ENCODE data around the gene MRPS34. TPM values are rescaled to one million over a fixed set of nuclear protein-coding genes. Genes with fewer than 3 reads are reported as not detected.
A peak's percentile ranks its signal among the peaks of the same experiment; 100 is the strongest.
"Not testable (repeated sequence)": the region's sequence is repeated elsewhere in the genome, so short reads cannot be mapped to it uniquely, and the experiment has no call there.

The MRPS34 gene
- polyA plus RNA-seq, 3 donors from 2014 or later: 111 to 139 (median 139) TPM

DNA sequence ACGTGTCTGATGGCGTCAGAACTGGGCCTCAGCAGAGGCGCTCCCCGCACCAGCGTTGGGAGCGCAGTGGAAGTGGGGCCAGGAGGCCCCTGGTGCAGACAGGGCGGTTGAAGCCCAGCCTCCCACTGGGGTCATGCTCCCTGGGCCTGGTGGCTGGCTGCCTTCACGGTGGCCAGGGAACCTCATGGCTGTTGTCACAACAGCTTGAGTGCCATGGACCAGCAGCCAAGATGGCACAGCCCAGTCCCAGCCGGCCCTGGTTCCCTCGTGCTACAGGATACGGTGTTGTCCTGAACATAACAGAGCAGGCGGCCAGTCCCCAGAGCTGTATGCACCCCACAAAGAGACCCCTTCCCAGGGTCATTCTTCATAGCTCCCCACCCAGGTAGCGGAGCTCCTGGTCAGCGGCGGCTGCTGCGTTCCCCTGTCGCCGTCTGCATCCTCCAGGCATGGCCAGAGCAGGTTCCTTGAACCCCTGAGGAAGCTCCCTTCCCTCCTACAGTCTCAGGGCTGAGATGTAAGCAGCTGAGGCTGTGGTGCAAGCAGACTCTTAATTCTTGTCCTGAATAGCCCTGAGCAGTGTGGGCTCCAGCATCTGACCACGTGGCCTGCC is 31.3 kb downstream of the MRPS34 start:
- Mint-ChIP-seq H3K4me3 (no peak overlapping the region), H3K9me3 (no peaks in the 10 kb centered on the region), H3K36me3 (peaks cover 4 to 8% (median 7%) of the 10 kb centered on the region in 3 donors), H3K27me3 (ENCODE audit: low read depth in 3 of 3) (peaks cover 0 to 4% (median 2%) of the 10 kb centered on the region in 3 donors), H3K4me1 (no peaks in the 10 kb centered on the region), H3K27ac (no peak overlapping the region)
- DNase-seq: no peak

DNA sequence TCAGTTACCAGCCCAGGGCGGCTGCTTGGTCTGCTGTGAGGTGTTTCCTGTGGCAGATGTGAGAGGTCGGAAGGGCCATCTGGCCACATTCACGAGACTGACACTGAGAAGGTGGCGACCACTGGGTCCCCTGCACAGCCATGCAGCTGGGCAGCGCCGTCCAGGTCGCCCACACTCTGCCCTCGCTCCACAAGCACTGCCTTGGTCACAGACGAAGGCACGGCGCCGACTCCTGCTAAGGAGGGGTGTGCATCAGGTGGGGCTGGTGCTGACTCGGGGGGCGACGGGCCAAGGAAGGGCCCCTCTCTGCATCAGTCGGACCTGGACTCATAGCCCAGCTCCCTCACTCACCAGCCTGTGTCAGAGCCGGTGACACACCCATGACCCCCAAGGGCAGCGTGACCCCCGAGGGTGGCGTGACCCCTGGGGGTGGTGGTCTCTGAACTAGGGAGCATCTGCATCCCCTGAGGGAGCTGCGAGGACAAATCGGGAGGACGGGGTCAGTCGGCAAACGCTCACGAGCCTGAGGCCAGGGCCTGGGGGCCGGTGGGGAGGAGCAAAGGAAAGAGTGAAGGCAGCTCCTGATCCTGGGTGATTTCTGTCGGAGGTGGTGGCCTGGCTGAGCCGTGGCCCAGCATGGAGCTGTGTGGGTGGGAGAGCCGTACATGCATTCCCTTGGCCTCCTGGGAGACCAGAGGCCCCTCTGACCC is 32.0 kb downstream of the MRPS34 start:
- Mint-ChIP-seq H3K27me3 (ENCODE audit: low read depth in 3 of 3) (peaks cover 0 to 4% (median 2%) of the 10 kb centered on the region in 3 donors), H3K36me3 (peaks cover 4 to 8% (median 7%) of the 10 kb centered on the region in 3 donors), H3K4me3 (no peak overlapping the region), H3K4me1 (no peaks in the 10 kb centered on the region), H3K27ac (no peak overlapping the region), H3K9me3 (no peaks in the 10 kb centered on the region)
- no peak for DNase-seq

DNA sequence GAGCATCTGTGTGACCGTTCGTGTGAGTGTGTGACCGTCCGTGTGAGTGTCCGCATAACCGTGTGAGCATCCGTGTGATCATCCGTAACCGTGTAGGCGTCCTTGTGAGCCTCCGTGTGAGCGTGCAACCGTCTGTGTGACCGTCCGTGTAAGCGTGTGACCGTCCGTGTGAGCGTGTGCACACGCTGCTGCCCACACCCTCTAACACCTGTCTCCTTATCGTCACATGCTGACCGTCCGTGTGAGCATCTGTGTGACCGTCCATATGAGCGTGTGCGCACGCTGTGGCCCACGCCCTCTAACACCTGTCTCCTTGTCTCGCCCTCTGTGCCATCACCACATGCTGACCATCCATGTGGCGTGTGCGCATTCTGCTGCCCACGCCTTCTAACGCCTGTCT is 32.7 kb downstream of the MRPS34 start:
- peaks cover 4 to 8% (median 7%) of the 10 kb centered on the region in 3 donors for H3K36me3 Mint-ChIP-seq
- H3K9me3 Mint-ChIP-seq: no peaks in the 10 kb centered on the region
- DNase-seq: no peak

DNA sequence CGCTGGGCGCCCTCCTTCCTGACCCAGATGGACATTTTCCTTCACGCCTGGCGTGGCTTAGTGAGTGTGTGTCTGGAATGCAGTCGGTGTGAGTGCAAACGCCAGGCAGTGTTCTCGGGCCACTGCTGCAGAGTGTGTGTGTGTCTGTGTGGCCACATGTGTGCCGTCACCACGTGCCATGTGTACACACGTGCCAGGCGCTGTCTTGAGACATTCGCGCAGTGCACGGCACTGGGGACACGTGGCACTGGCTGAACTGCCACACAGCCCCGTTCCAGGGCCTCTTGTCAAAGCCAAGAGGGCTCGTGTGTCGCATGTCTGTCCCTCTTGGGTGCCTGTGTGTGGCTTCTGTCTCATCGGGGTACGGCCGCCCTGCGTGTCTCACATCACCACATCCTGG is 38.1 kb downstream of the MRPS34 start:
- Mint-ChIP-seq H3K36me3 (peaks cover 0 to 3% (median 0%) of the 10 kb centered on the region in 3 donors), H3K9me3 (no peaks in the 10 kb centered on the region), H3K27ac (peak overlapping the region in 2 of 6 donors; percentile 53 to 55), H3K4me1 (peaks cover 0 to 3% of the 10 kb centered on the region in 2 donors), H3K4me3 (no peak overlapping the region), H3K27me3 (ENCODE audit: low read depth in 3 of 3) (no peaks in the 10 kb centered on the region)
- no peak for DNase-seq

More for the DNA sequence above, 32.7 kb downstream of the MRPS34 start:
- Mint-ChIP-seq H3K27ac (no peak overlapping the region), H3K4me3 (no peak overlapping the region), H3K27me3 (ENCODE audit: low read depth in 3 of 3) (peaks cover 0 to 4% (median 2%) of the 10 kb centered on the region in 3 donors), H3K4me1 (no peaks in the 10 kb centered on the region)

- H3K27ac Mint-ChIP-seq: no peak overlapping the region
- no peaks in the 10 kb centered on the region for H3K27me3 Mint-ChIP-seq (ENCODE audit: low read depth in 3 of 3)
- H3K4me1 Mint-ChIP-seq: peaks cover 0 to 3% of the 10 kb centered on the region in 2 donors
- H3K9me3 Mint-ChIP-seq: no peaks in the 10 kb centered on the region
- peaks cover 0 to 3% (median 0%) of the 10 kb centered on the region in 3 donors for H3K36me3 Mint-ChIP-seq
- no peak for DNase-seq
- H3K4me3 Mint-ChIP-seq: no peak overlapping the region
Measured at GRCh38 chr16:1734123-1734522, 38.8 kb downstream of the MRPS34 start.

DNA sequence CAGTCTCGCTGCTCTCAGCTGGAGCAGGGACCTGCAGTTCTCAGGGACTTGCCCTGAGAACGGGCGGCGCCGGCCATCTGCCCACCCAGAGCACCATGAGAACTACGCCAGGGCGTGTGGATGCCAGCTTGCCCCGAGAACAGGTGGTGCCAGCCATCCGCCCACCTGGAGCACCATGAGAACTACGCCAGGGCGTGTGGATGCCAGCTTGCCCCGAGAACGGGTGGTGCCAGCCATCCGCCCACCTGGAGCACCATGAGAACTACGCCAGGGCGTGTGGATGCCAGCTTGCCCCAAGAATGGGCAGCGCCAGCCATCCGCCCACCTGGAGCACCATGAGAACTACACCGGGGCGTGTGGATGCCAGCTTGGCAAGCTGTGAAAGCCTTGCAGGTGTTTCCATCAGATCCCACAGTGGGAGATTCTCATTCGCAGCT is 40.4 kb downstream of the MRPS34 start:
- H3K4me1 Mint-ChIP-seq; H3K4me3 Mint-ChIP-seq; H3K27me3 Mint-ChIP-seq (ENCODE audit: low read depth in 3 of 3); DNase-seq; H3K27ac Mint-ChIP-seq; H3K9me3 Mint-ChIP-seq: not testable (repeated sequence)
- H3K36me3 Mint-ChIP-seq: peaks cover 0 to 10% (median 3%) of the 10 kb centered on the region in 3 donors

- Mint-ChIP-seq H3K4me1 (peaks cover 2 to 4% of the 10 kb centered on the region in 2 donors), H3K27me3 (ENCODE audit: low read depth in 3 of 3) (peaks cover 0 to 2% (median 0%) of the 10 kb centered on the region in 3 donors), H3K36me3 (peaks cover 4 to 13% (median 8%) of the 10 kb centered on the region in 3 donors), H3K9me3 (no peaks in the 10 kb centered on the region), H3K4me3 (no peak overlapping the region), H3K27ac (peak overlapping the region in 2 of 6 donors; percentile 14 to 46)
- DNase-seq: no peak
Measured at GRCh38 chr16:1732071-1732470, 40.9 kb downstream of the MRPS34 start.

GRCh38 chr16:1731603-1732002 is 41.3 kb downstream of the MRPS34 start:
- H3K27ac Mint-ChIP-seq: peak overlapping the region in 2 of 6 donors; percentile 14 to 46
- peaks cover 6 to 7% of the 10 kb centered on the region in 2 donors for H3K4me1 Mint-ChIP-seq
- H3K36me3 Mint-ChIP-seq: peaks cover 7 to 18% (median 11%) of the 10 kb centered on the region in 3 donors
- H3K9me3 Mint-ChIP-seq: no peaks in the 10 kb centered on the region
- H3K27me3 Mint-ChIP-seq (ENCODE audit: low read depth in 3 of 3): peaks cover 0 to 6% (median 0%) of the 10 kb centered on the region in 3 donors
- DNase-seq: no peak
- no peak overlapping the region for H3K4me3 Mint-ChIP-seq

DNA sequence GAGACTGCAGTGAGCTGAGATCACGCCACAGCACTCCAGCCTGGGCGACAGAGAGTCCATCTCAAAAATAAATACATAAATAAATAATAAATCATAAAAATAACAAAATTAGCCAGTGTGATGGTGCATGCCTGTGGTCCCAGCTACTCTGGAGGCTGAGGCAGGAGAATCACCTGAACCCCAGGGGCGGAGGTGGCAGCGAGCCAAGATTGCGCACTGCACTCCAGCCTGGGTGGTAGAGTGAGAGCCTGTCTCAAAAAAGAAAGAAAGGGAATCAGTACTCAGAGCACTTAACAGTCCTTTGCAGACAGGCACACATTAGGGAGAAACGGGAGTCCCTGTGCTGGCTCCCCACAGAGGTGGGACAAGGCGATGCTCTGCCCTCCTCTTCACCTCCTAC is 41.9 kb downstream of the MRPS34 start:
- H3K9me3 Mint-ChIP-seq: no peaks in the 10 kb centered on the region
- H3K27ac Mint-ChIP-seq: no peak overlapping the region
- peaks cover 0 to 6% (median 0%) of the 10 kb centered on the region in 3 donors for H3K27me3 Mint-ChIP-seq (ENCODE audit: low read depth in 3 of 3)
- no peak for DNase-seq
- peaks cover 7 to 18% (median 11%) of the 10 kb centered on the region in 3 donors for H3K36me3 Mint-ChIP-seq
- peaks cover 6 to 7% of the 10 kb centered on the region in 2 donors for H3K4me1 Mint-ChIP-seq
- no peak overlapping the region for H3K4me3 Mint-ChIP-seq

DNA sequence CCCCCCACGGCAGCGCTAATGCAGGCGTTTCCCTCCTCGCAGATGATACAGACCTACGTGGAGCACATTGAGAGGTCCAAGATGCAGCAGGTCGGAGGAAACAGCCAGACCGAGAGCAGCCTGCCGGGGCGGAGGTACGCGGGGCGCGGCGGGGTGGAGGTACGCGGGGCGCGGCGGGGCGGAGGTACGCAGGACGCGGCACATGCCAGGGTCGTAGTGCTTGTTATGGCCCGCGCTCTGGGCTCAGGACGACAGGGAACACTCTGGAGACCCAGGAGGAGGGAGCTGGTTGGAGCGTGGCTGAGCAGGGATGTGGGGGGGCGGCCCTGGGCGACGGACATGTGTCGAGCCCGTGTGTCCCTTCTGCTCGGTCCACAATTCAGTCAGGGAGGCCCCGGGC is 43.5 kb downstream of the MRPS34 start:
- H3K4me3 Mint-ChIP-seq: no peak overlapping the region
- no peak for DNase-seq
- peaks cover 3 to 7% of the 10 kb centered on the region in 2 donors for H3K4me1 Mint-ChIP-seq
- H3K9me3 Mint-ChIP-seq: no peaks in the 10 kb centered on the region
- H3K36me3 Mint-ChIP-seq: peaks cover 7 to 15% (median 11%) of the 10 kb centered on the region in 3 donors
- no peak overlapping the region for H3K27ac Mint-ChIP-seq
- peaks cover 0 to 6% (median 0%) of the 10 kb centered on the region in 3 donors for H3K27me3 Mint-ChIP-seq (ENCODE audit: low read depth in 3 of 3)

- H3K9me3 Mint-ChIP-seq: no peaks in the 10 kb centered on the region
- H3K4me1 Mint-ChIP-seq: peaks cover 3 to 7% of the 10 kb centered on the region in 2 donors
- H3K36me3 Mint-ChIP-seq: peaks cover 7 to 15% (median 11%) of the 10 kb centered on the region in 3 donors
- H3K27ac Mint-ChIP-seq: no peak overlapping the region
- H3K27me3 Mint-ChIP-seq (ENCODE audit: low read depth in 3 of 3): peaks cover 0 to 6% (median 0%) of the 10 kb centered on the region in 3 donors
- DNase-seq: no peak
- H3K4me3 Mint-ChIP-seq: no peak overlapping the region
Measured at GRCh38 chr16:1729026-1729425, 43.9 kb downstream of the MRPS34 start.

GRCh38 chr16:1727651-1728624 is 45.0 kb downstream of the MRPS34 start:
- H3K27me3 Mint-ChIP-seq (ENCODE audit: low read depth in 3 of 3): peaks cover 0 to 6% (median 2%) of the 10 kb centered on the region in 3 donors
- peaks cover 13 to 17% of the 10 kb centered on the region in 2 donors for H3K4me1 Mint-ChIP-seq
- peak overlapping the region in 1 of 6 donors; percentile 47 for H3K27ac Mint-ChIP-seq
- H3K36me3 Mint-ChIP-seq: peaks cover 7 to 15% (median 11%) of the 10 kb centered on the region in 3 donors
- no peak for DNase-seq
- no peak overlapping the region for H3K4me3 Mint-ChIP-seq
- H3K9me3 Mint-ChIP-seq: no peaks in the 10 kb centered on the region
